Muscle of leg (tissue), 11 donors: ENCODE measurements around the gene RAB5A. TPM values are rescaled to one million over a fixed set of nuclear protein-coding genes. Genes with fewer than 3 reads are reported as not detected.
"Not testable (repeated sequence)": the region's sequence is repeated elsewhere in the genome, so short reads cannot be mapped to it uniquely, and the experiment has no call there.

Experiments
- DNase-seq: peaks from one replicate; pipeline ENCODE4 v3.0.0; 2013
- H3K27ac ChIP-seq: one replicate; pipeline ENCODE4 v1.5.1; 2013; ENCODE audit warnings: mild to moderate bottlenecking, low read length, control low read depth
- H3K27me3 ChIP-seq: one replicate; pipeline ENCODE4 v1.6.1; 2013; ENCODE audit warnings: low read length; ENCODE audit not compliant: control insufficient read depth, insufficient read depth
- H3K36me3 ChIP-seq: one replicate; pipeline ENCODE4 v1.6.1; 2013; ENCODE audit warnings: low read length; ENCODE audit not compliant: control insufficient read depth, insufficient read depth
- H3K4me1 ChIP-seq: one replicate; pipeline ENCODE4 v1.6.1; 2013; ENCODE audit warnings: low read length; ENCODE audit not compliant: control insufficient read depth, insufficient read depth
- H3K4me3 ChIP-seq: one replicate; pipeline ENCODE4 v1.5.1; 2013; ENCODE audit warnings: low read length, control low read depth
- H3K9me3 ChIP-seq: replicated peaks from 2 replicates; pipeline ENCODE4 v1.6.1; 2013; ENCODE audit warnings: low read depth, low read length; ENCODE audit not compliant: control insufficient read depth
- WGBS: methylation state at CpG from one replicate; pipeline ENCODE4 v1.1.5; 2013; ENCODE audit warnings: missing lambda C conversion rate; ENCODE audit not compliant: insufficient coverage; 5-methylcytosine and 5-hydroxymethylcytosine counted together
- polyA plus RNA-seq, 8 donors: library from polyadenylated mRNA; unstranded; fragments of 120-200 nt; gene quantifications; one replicate each; pipeline versions ENCODE4 v1.2.1 to v1.2.3, GENCODE V29; 2013; ENCODE audit warnings: inconsistent platforms in 1 of 8, low replicate concordance in 1 of 8; ENCODE audit not compliant: insufficient read length in 8 of 8, insufficient read depth in 1 of 8
- total RNA-seq: library from RNA; stranded (reverse); fragments of 120-200 nt; gene quantifications from one replicate; pipeline ENCODE4 v1.2.4, GENCODE V29; 2013

The RAB5A gene
- total and polyA plus RNA-seq, 9 donors = 30.4 to 49.9 (median 36.1) TPM

GRCh38 chr3:19945969-19946831, 697 bp upstream of the RAB5A start:
- peak overlapping the region; percentile 99 for H3K27ac ChIP-seq
- H3K9me3 ChIP-seq = no peaks in the 10 kb centered on the region
- DNase-seq = peak; percentile 21
- 72% methylated on average over 9 of the region's 26 CpGs for WGBS
- no peaks in the 10 kb centered on the region for H3K27me3 ChIP-seq
- no peaks in the 10 kb centered on the region for H3K36me3 ChIP-seq
- peak overlapping the region; percentile 98 for H3K4me3 ChIP-seq
- peaks cover 8% of the 10 kb centered on the region for H3K4me1 ChIP-seq

GRCh38 chr3:19947549-19948225, 790 bp downstream of the RAB5A start:
- Histone ChIP-seq H3K9me3 (no peaks in the 10 kb centered on the region), H3K4me3 (peak overlapping the region; percentile 98), H3K36me3 (peaks cover 10% of the 10 kb centered on the region), H3K4me1 (peaks cover 8% of the 10 kb centered on the region), H3K27ac (peak overlapping the region; percentile 99), H3K27me3 (no peaks in the 10 kb centered on the region)
- 0% methylated on average over 10 of the region's 30 CpGs for WGBS
- peak; percentile 69 for DNase-seq

- no CpG with 5 or more reads among the region's 2 CpGs for WGBS
- Histone ChIP-seq H3K4me1 (peaks cover 8% of the 10 kb centered on the region), H3K9me3 (no peaks in the 10 kb centered on the region), H3K27ac (peak overlapping the region; percentile 99), H3K36me3 (peaks cover 10% of the 10 kb centered on the region), H3K27me3 (no peaks in the 10 kb centered on the region), H3K4me3 (peak overlapping the region; percentile 98)
- DNase-seq = no peak
These were observed 1.3 kb downstream of the RAB5A start for GRCh38 chr3:19948226-19948591.

GRCh38 chr3:19950316-19950715, 3.4 kb downstream of the RAB5A start:
- no peaks in the 10 kb centered on the region for H3K9me3 ChIP-seq
- no peak for DNase-seq
- WGBS = 100% methylated on average over 1 of the region's 2 CpGs
- H3K4me1 ChIP-seq = peaks cover 8% of the 10 kb centered on the region
- H3K27me3 ChIP-seq = no peaks in the 10 kb centered on the region
- no peak overlapping the region for H3K4me3 ChIP-seq
- peaks cover 20% of the 10 kb centered on the region for H3K36me3 ChIP-seq
- no peak overlapping the region for H3K27ac ChIP-seq

- Histone ChIP-seq H3K9me3 (no peaks in the 10 kb centered on the region), H3K27me3 (no peaks in the 10 kb centered on the region), H3K36me3 (peaks cover 25% of the 10 kb centered on the region), H3K4me3 (no peak overlapping the region), H3K27ac (no peak overlapping the region), H3K4me1 (peaks cover 1% of the 10 kb centered on the region)
- WGBS = no CpG with 5 or more reads among the region's 4 CpGs
- DNase-seq = no peak
These were observed 7.8 kb downstream of the RAB5A start for GRCh38 chr3:19954676-19955075.

DNA sequence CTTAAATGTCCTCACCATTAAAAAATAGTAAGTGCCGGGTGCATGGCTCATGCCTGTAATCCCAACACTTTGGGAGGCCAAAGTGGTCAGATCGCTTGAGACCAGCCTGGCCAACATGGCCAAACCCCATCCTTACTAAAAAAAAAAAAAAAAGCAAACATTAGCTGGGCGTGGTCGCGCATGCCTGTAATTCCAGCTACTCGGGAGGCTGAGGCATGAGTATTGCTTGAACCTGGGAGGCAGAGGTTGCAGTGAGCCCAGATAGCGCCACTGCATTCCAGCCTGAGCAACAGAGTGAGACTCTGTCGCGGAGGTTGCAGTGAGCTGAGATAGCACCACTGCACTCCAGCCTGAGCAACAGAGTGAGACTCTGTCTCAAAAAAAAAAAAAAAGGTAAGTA, 10.5 kb downstream of the RAB5A start:
- not testable (repeated sequence) for H3K9me3 ChIP-seq, DNase-seq, H3K4me1 ChIP-seq, H3K4me3 ChIP-seq, H3K27me3 ChIP-seq, H3K27ac ChIP-seq
- H3K36me3 ChIP-seq = peaks cover 16% of the 10 kb centered on the region
- WGBS = 84% methylated on average over 7 of the region's 9 CpGs

DNA sequence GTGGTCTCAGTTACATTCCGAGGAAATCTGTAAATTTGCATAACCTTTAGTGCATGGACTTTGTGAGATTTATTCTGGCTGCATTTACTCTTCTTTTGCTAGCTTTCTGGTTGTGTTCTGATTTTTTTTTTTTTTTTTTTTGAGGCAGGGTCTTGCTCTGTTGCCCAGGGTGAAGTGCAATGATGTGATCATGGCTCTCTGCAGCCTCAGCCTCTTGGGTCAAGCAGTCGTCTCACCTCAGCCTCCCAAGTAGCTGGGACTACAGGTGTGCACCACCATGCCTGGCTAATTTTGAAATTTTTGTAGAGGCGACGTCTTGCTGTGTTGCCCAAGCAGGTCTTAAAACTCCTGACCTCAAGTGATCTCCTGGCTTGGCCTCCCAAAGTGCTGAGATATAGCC, 12.6 kb downstream of the RAB5A start:
- 100% methylated on average over 1 of the region's 4 CpGs for WGBS
- Histone ChIP-seq H3K9me3 (no peaks in the 10 kb centered on the region), H3K4me3 (no peak overlapping the region), H3K36me3 (peaks cover 12% of the 10 kb centered on the region), H3K4me1 (no peaks in the 10 kb centered on the region), H3K27me3 (no peaks in the 10 kb centered on the region), H3K27ac (no peak overlapping the region)
- DNase-seq = no peak

GRCh38 chr3:19960696-19961095, 13.8 kb downstream of the RAB5A start:
- WGBS = no CpG with 5 or more reads among the region's 4 CpGs
- Histone ChIP-seq H3K27ac (no peak overlapping the region), H3K4me1 (no peaks in the 10 kb centered on the region), H3K27me3 (no peaks in the 10 kb centered on the region), H3K36me3 (peaks cover 6% of the 10 kb centered on the region), H3K4me3 (no peak overlapping the region), H3K9me3 (no peaks in the 10 kb centered on the region)
- DNase-seq = no peak

DNA sequence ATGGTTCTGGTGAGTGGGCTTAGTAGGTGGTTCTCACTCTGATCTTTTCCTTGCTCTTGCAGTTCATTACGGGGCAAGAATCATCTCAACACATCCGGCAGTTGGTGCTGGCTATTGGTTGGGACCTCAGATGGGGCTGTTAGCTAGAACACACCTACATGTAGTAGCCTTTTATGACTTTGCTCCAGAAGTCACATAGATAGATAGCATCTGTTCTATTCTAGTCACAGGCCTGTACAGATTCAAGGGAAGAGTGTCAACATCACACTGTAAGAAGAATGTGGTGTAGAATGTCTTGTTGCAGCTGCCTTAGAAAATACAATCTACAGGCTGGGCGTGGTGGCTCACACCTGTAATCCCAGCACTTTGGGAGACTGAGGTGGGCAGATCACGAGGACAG, 15.1 kb downstream of the RAB5A start:
- Histone ChIP-seq H3K9me3 (no peaks in the 10 kb centered on the region), H3K36me3 (peaks cover 9% of the 10 kb centered on the region), H3K4me1 (no peaks in the 10 kb centered on the region), H3K4me3 (no peak overlapping the region), H3K27me3 (no peaks in the 10 kb centered on the region), H3K27ac (no peak overlapping the region)
- 100% methylated on average over 1 of the region's 4 CpGs for WGBS
- DNase-seq = no peak

DNA sequence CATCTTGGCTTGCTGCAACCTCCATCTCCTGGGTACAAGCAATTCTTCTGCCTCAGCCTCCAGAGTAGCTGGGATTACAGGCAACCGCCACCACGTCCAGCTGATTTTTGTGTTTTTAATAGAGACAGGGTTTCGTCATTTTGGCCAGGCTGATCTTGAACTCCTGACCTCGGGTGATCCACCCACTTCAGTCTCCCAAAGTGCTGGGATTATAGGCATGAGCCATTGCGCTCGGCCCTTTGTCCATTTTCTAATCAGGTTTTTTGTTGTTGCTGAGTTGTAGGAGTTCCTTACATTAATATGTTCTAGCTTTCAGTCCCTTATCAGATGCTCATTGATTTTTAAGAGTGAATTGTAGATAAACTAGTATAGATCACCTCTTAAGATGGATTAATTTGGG, 20.3 kb downstream of the RAB5A start:
- DNase-seq = no peak
- Histone ChIP-seq H3K27ac (no peak overlapping the region), H3K9me3 (no peaks in the 10 kb centered on the region), H3K27me3 (no peaks in the 10 kb centered on the region), H3K36me3 (peaks cover 4% of the 10 kb centered on the region), H3K4me3 (no peak overlapping the region), H3K4me1 (no peaks in the 10 kb centered on the region)
- WGBS = no CpG with 5 or more reads among the region's 6 CpGs
